H1 (cell line): ENCODE measurements around the gene KANSL1L. TPM values are rescaled to one million over a fixed set of nuclear protein-coding genes. Genes with fewer than 3 reads are reported as not detected.

Experiments used
- CTCF ChIA-PET: fragments of 300-600 bp; sonication (Branson Sonifier 250); formaldehyde crosslinking; loops from one replicate; lab custom pipeline; 2021; ENCODE audit not compliant: partially characterized antibody; lab: Charles Lee
- POLR2A ChIA-PET: fragments of 300-600 bp; sonication (Branson Sonifier 250); formaldehyde crosslinking; loops from one replicate; lab custom pipeline; 2021; ENCODE audit warnings: inconsistent platforms; ENCODE audit not compliant: partially characterized antibody; lab: Charles Lee
- DNase-seq, 2 experiments: peaks; one replicate each; pipeline versions ENCODE4 v3.0.0 to v3.0.0-alpha.2; 2010 to 2022; ENCODE audit warnings: low spot score in 2 of 2, low read depth in 1 of 2, mixed read lengths in 1 of 2
- FAIRE-seq: peaks from 2 replicates; lab custom pipeline; 2011; peaks lifted over from hg19 to GRCh38; lab: Jason Lieb, UNC
- H2AFZ ChIP-seq: 2 replicates; pipeline ENCODE4 v1.8.1; 2012; ENCODE audit warnings: low read length, inconsistent platforms
- H2AK5ac ChIP-seq: 2 replicates; pipeline ENCODE4 v1.6.1; 2013; ENCODE audit warnings: low read depth, low read length
- H2BK120ac ChIP-seq: replicated peaks from 2 replicates; pipeline ENCODE3; 2013; ENCODE audit warnings: low read depth, low read length, inconsistent platforms
- H2BK12ac ChIP-seq: 2 replicates; pipeline ENCODE4 v1.6.1; 2013; ENCODE audit warnings: low read depth, low read length
- H2BK15ac ChIP-seq: 2 replicates; pipeline ENCODE4 v1.6.1; 2013; ENCODE audit warnings: low read length
- H2BK20ac ChIP-seq: 2 replicates; pipeline ENCODE4 v1.6.1; 2013; ENCODE audit warnings: low read length
- H2BK5ac ChIP-seq: 2 replicates; pipeline ENCODE4 v1.6.1; 2013; ENCODE audit warnings: low read depth, low read length
- H3K14ac ChIP-seq: 2 replicates; pipeline ENCODE4 v1.6.1; 2013; ENCODE audit warnings: inconsistent platforms; ENCODE audit not compliant: insufficient read length
- H3K18ac ChIP-seq: 2 replicates; pipeline ENCODE4 v1.6.1; 2013; ENCODE audit warnings: low read length; ENCODE audit errors: extremely low read depth
- H3K23ac ChIP-seq: 2 replicates; pipeline ENCODE4 v1.6.1; 2013; ENCODE audit warnings: inconsistent platforms; ENCODE audit not compliant: insufficient read length
- H3K23me2 ChIP-seq: 2 replicates; pipeline ENCODE4 v1.6.1; 2013; ENCODE audit warnings: low read depth, low read length
- H3K27ac ChIP-seq: 2 replicates; pipeline ENCODE4 v1.6.1; 2011; ENCODE audit warnings: low read depth, low read length, inconsistent platforms
- H3K27me3 ChIP-seq, 4 experiments: replicated peaks in 1 of 4; 1 replicate in 1 of 4; 2 replicates in 3 of 4; pipeline versions ENCODE4 v1.6.1 to v1.8.1; 2011 to 2013; ENCODE audit warnings: low read length in 3 of 4, mild to moderate bottlenecking in 3 of 4, inconsistent platforms in 2 of 4, mixed read lengths in 2 of 4, moderate library complexity in 1 of 4; ENCODE audit not compliant: control insufficient read depth in 3 of 4, insufficient read depth in 3 of 4; ENCODE audit errors: extremely low read depth in 1 of 4
- H3K36me3 ChIP-seq, 4 experiments: 2 replicates each; pipeline versions ENCODE4 v1.6.1 to v1.8.1; 2011 to 2013; ENCODE audit warnings: mild to moderate bottlenecking in 4 of 4, low read length in 3 of 4, moderate library complexity in 2 of 4, control low read depth in 1 of 4, inconsistent platforms in 1 of 4; ENCODE audit not compliant: insufficient read depth in 4 of 4, control insufficient read depth in 2 of 4
- H3K4ac ChIP-seq: replicated peaks from 2 replicates; pipeline ENCODE3; 2013; ENCODE audit warnings: low read length, low read depth, mixed read lengths, inconsistent platforms; ENCODE audit not compliant: insufficient read length
- H3K4me1 ChIP-seq, 4 experiments: replicated peaks in 1 of 4; 1 replicate in 1 of 4; 2 replicates in 3 of 4; pipeline versions ENCODE4 v1.6.1 to v1.8.1; 2011 to 2013; ENCODE audit warnings: low read length in 3 of 4, inconsistent platforms in 2 of 4, mixed read lengths in 1 of 4; ENCODE audit not compliant: insufficient read depth in 4 of 4, control insufficient read depth in 3 of 4
- H3K4me2 ChIP-seq, 2 experiments: 2 replicates each; pipeline versions ENCODE4 v1.6.1 to v1.8.1; 2011 to 2013; ENCODE audit warnings: low read depth in 2 of 2, low read length in 2 of 2, control low read depth in 1 of 2, inconsistent platforms in 1 of 2, mild to moderate bottlenecking in 1 of 2; ENCODE audit not compliant: insufficient read depth in 1 of 2
- H3K4me3 ChIP-seq, 4 experiments: fragments of 200-600, 300-600 bp in 1 of 4; sonication (generic), shearing (Covaris generic), sonication (Bioruptor Twin) in 1 of 4; 2 replicates each; pipeline versions ENCODE4 v1.5.1 to v1.8.1; 2011 to 2016; ENCODE audit warnings: low read length in 4 of 4, low read depth in 3 of 4, control low read depth in 2 of 4, inconsistent platforms in 2 of 4, mild to moderate bottlenecking in 2 of 4, mixed read lengths in 1 of 4, moderate library complexity in 1 of 4; ENCODE audit not compliant: insufficient read depth in 2 of 4; ENCODE audit errors: extremely low read depth in 1 of 4
- H3K56ac ChIP-seq: replicated peaks from 2 replicates; pipeline ENCODE3; 2013; ENCODE audit warnings: low read depth, mild to moderate bottlenecking, mixed read lengths, low read length, inconsistent platforms; ENCODE audit not compliant: insufficient read length
- H3K79me1 ChIP-seq: 2 replicates; pipeline ENCODE4 v1.6.1; 2013; ENCODE audit warnings: low read depth, low read length, control low read depth
- H3K79me2 ChIP-seq, 2 experiments: 2 replicates each; pipeline versions ENCODE4 v1.6.1 to v1.8.1; 2012 to 2013; ENCODE audit warnings: low read length in 2 of 2, mild to moderate bottlenecking in 2 of 2, inconsistent platforms in 1 of 2; ENCODE audit not compliant: insufficient read depth in 2 of 2, control insufficient read depth in 1 of 2
- H3K9ac ChIP-seq, 4 experiments: replicated peaks in 1 of 4; 1 replicate in 1 of 4; 2 replicates in 3 of 4; pipeline versions ENCODE4 v1.6.1 to v1.8.1; 2011 to 2013; ENCODE audit warnings: low read depth in 3 of 4, low read length in 3 of 4, control low read depth in 2 of 4, mild to moderate bottlenecking in 2 of 4, moderate library complexity in 2 of 4, inconsistent platforms in 1 of 4; ENCODE audit errors: extremely low read depth in 1 of 4
- H3K9me3 ChIP-seq, 2 experiments: 2 replicates each; pipeline versions ENCODE4 v1.6.1 to v1.8.1; 2012 to 2013; ENCODE audit warnings: mild to moderate bottlenecking in 2 of 2, moderate library complexity in 2 of 2, control low read depth in 1 of 2, inconsistent platforms in 1 of 2, low read depth in 1 of 2, low read length in 1 of 2, mixed read lengths in 1 of 2; ENCODE audit not compliant: insufficient read depth in 2 of 2
- H4K20me1 ChIP-seq, 2 experiments: replicated peaks in 1 of 2; 2 replicates each; pipeline versions ENCODE3 to v1.8.1; 2011 to 2013; ENCODE audit warnings: inconsistent platforms in 2 of 2, low read length in 2 of 2, mild to moderate bottlenecking in 1 of 2; ENCODE audit not compliant: insufficient read depth in 2 of 2, control insufficient read depth in 1 of 2
- H4K5ac ChIP-seq: 2 replicates; pipeline ENCODE4 v1.6.1; 2013; ENCODE audit warnings: low read length, low read depth, mixed read lengths, inconsistent platforms; ENCODE audit not compliant: insufficient read length
- H4K8ac ChIP-seq: 2 replicates; pipeline ENCODE4 v1.8.0; 2013; ENCODE audit warnings: mild to moderate bottlenecking, moderate library complexity, low read length, inconsistent platforms; ENCODE audit not compliant: insufficient read depth; ENCODE audit errors: extremely low read depth
- H4K91ac ChIP-seq: replicated peaks from 2 replicates; pipeline ENCODE3; 2013; ENCODE audit warnings: low read length, mixed read lengths, inconsistent platforms; ENCODE audit not compliant: insufficient read length
- KDM1A ChIP-seq: fragments of 200-600, 300-600 bp; sonication (generic); IDR thresholded peaks from 2 replicates; pipeline ENCODE4 v1.7.1; 2016; ENCODE audit warnings: mild to moderate bottlenecking, low read length, borderline replicate concordance
- KDM5A ChIP-seq: fragments of 200-600 bp; IDR thresholded peaks from 2 replicates; pipeline ENCODE4 v1.7.1; 2012; ENCODE audit warnings: mild to moderate bottlenecking, low read length, inconsistent platforms, mixed read lengths
- RAD21 ChIP-seq, 2 experiments: IDR thresholded peaks in 1 of 2; conservative IDR thresholded peaks in 1 of 2; 2 replicates each; pipeline ENCODE4 v1.6.1; 2011; ENCODE audit warnings: low read depth in 2 of 2, low read length in 2 of 2, improper control_type of control experiment in 1 of 2, inconsistent platforms in 1 of 2, mild to moderate bottlenecking in 1 of 2, moderate library complexity in 1 of 2
- TAF7 ChIP-seq: optimal IDR thresholded peaks from 2 replicates; pipeline ENCODE3; 2011; ENCODE audit warnings: low read depth, mild to moderate bottlenecking, inconsistent platforms, low read length, moderate library complexity, borderline replicate concordance
- ZNF274 ChIP-seq: IDR thresholded peaks from 2 replicates; pipeline ENCODE4 v1.7.0; 2012; ENCODE audit warnings: low read length, borderline replicate concordance; ENCODE audit errors: extremely low read depth
- polyA plus RNA-seq, 7 experiments: library from polyadenylated mRNA; depleted of rRNA in 3 of 7; stranded (reverse) in 5 of 7; unstranded in 2 of 7; fragments of >200 nt in 5 of 7; fragments of 200-250 nt in 2 of 7; gene quantifications; 1 replicate in 5 of 7; 2 replicates in 1 of 7; 4 replicates in 1 of 7; pipeline versions ENCODE4 v1.2.1 to v1.2.3, GENCODE V29; 2011 to 2013; ENCODE audit warnings: missing spikeins in 2 of 7, mixed read lengths in 2 of 7
- total RNA-seq: library from RNA; stranded (reverse); fragmentation: NEBNext Ultra II Directional; extraction: Animal tissue kit (Norgen Biotek cat#: 25700); gene quantifications from 2 replicates; pipeline ENCODE4 v1.2.1, GENCODE V29; 2021
- TF ChIP-seq, protein P1 (sequence below): IDR thresholded peaks from 2 replicates; pipeline ENCODE4 v1.6.1; 2012; ENCODE audit warnings: inconsistent platforms

Gene KANSL1L
- total and polyA plus RNA-seq, 2 of the 8 experiments (the other 6 are each of a cell fraction or from before 2014, with no cell fraction given): 5.4 to 17.2 TPM

DNA sequence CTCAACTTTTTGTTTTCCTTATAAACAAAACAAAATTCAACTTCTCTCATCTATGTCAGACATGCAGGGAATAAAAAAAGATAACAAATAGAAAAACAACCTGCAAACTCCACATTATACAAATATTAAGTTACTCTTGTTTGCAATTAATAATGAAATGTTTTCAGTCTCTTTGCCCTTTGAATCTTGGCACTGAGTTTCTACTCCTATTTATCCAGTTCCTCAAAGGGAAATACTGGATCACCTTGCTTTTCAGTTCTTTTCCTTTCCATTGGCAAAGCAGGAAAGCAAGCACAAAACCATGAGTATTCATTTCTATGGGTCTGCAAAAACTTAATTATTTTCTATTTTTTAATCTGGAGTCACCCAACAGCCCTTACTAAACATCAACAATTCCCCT lies 23.6 kb downstream of the KANSL1L start:
- Histone ChIP-seq H2BK20ac (no peak overlapping the region), H3K23ac (no peak overlapping the region), H2AK5ac (no peak overlapping the region), H3K4me2 (no peak overlapping the region), H3K9me3 (peaks cover 0 to 7% of the 10 kb centered on the region in 2 experiments; a peak in 2 of 4 replicates), H2BK12ac (no peak overlapping the region), H4K5ac (no peak overlapping the region), H3K4ac (no peak overlapping the region), H3K18ac (no peak overlapping the region), H2BK5ac (no peak overlapping the region), H2AFZ (no peak overlapping the region), H2BK15ac (no peak overlapping the region), H3K14ac (no peak overlapping the region), H3K36me3 (peaks cover 0 to 36% (median 11%) of the 10 kb centered on the region in 4 experiments; a peak in 5 of 8 replicates), H3K56ac (no peak overlapping the region), H3K79me1 (no peaks in the 10 kb centered on the region; the same call in 1 of the 2 replicates), H3K23me2 (no peaks in the 10 kb centered on the region), H3K79me2 (peaks cover 0 to 5% of the 10 kb centered on the region in 2 experiments; a peak in 1 of 4 replicates), H3K9ac (no peak overlapping the region), H4K20me1 (no peaks in the 10 kb centered on the region), H4K91ac (no peak overlapping the region), H3K4me3 (no peak overlapping the region), H3K27me3 (no peaks in the 10 kb centered on the region), H3K4me1 (no peaks in the 10 kb centered on the region), H3K27ac (no peak overlapping the region), H2BK120ac (no peak overlapping the region), H4K8ac (no peak overlapping the region)
- POLR2A ChIA-PET: interaction anchor here (1.6 kb wide), 1 partner anchor 11 kb away, joined by 4 read pairs; no protein-coding TSS in a partner anchor
- TF ChIP-seq KDM5A (no peak), KDM1A (no peak), ZNF274 (no peak), RAD21 (IDR thresholded peaks at IDR 0.05 in 1 of 2, conservative IDR thresholded peaks at IDR 0.05 in 1 of 2; ENCODE audit: low read depth in 2 of 2, low read length in 2 of 2) (no peak), TAF7 (no peak)
- TF ChIP-seq, protein P1, sequence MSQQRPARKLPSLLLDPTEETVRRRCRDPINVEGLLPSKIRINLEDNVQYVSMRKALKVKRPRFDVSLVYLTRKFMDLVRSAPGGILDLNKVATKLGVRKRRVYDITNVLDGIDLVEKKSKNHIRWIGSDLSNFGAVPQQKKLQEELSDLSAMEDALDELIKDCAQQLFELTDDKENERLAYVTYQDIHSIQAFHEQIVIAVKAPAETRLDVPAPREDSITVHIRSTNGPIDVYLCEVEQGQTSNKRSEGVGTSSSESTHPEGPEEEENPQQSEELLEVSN: no peak
- DNase-seq (no peak), FAIRE-seq (no peak)
- CTCF ChIA-PET: interaction anchor here (1.0 kb wide), 1 partner anchor 74 kb away, joined by 6 read pairs; no protein-coding TSS in a partner anchor
